KOPT-K1 (cell line): ENCODE measurements around the gene DIAPH1.

ENCODE experiments used
- H3K27ac ChIP-seq: fragments of 200-600 bp; sonication (generic); 2 replicates; pipeline ENCODE4 v1.5.1; 2016; ENCODE audit warnings: antibody characterized with exemption, mild to moderate bottlenecking, low read depth, low read length; ENCODE audit not compliant: poor library complexity, severe bottlenecking
- H3K36me3 ChIP-seq: fragments of 200-600 bp; sonication (generic); 2 replicates; pipeline ENCODE4 v1.5.1; 2017; ENCODE audit warnings: antibody characterized with exemption, mild to moderate bottlenecking, low read length, moderate library complexity; ENCODE audit not compliant: insufficient read depth
- H3K9me3 ChIP-seq: fragments of 200-600 bp; sonication (generic); 2 replicates; pipeline ENCODE4 v1.5.1; 2017; ENCODE audit warnings: antibody characterized with exemption, low read length, mild to moderate bottlenecking; ENCODE audit not compliant: insufficient read depth, poor library complexity, severe bottlenecking

Gene DIAPH1

DNA sequence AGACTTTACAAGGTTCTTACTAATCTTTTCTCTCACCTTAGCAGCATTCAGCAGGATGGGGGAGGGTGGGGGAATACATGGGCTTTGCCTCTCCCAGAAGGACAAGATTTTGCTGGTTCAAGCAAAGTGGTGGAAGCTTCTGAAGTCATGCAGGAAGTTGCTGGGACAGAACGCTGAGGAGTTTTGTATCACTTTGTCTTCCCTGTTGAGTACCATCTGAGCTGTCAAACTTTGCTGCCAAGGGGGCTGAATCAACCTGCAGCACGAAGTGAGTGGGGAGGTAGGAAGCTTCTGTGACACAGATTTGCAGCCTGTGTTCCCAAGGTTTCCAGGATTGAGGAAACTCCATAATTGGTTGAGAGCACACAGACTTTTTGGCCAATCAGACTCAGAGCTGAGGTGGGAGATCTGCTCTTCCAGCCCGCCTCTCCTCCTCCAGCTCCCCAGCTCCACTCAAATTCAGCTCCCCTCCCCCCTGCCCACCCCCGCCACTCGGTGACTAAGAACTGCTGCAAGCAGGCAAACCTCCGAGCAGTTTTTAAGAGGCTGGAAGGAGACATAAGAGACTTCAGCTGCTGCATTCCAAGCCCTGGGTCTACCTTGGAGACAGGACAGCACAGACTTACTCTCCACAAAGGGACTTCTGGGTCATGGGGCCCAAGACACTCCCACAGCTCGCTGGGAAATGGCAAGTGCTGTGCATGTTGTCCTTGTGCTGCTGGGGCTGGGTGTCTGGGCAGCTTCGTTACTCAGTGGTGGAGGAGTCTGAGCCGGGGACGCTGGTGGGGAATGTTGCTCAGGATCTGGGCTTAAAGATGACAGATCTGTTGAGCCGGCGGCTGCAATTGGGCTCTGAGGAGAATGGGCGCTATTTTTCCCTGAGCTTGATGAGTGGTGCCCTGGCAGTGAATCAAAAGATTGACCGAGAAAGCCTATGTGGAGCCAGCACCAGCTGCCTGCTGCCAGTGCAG is 129.9 kb downstream of the DIAPH1 start, which contains the start of gene PCDHGC5:
PCDHGC5 (plus strand) TSS at position 491 of the 971 bp plus-strand sequence; CDS start at position 651, 160 bp downstream.
- Histone ChIP-seq H3K27ac (no peak within 1 kb of the TSS), H3K36me3 (no peaks in the 10 kb centered on the region), H3K9me3 (peaks cover 8% of the 10 kb centered on the region)

DNA sequence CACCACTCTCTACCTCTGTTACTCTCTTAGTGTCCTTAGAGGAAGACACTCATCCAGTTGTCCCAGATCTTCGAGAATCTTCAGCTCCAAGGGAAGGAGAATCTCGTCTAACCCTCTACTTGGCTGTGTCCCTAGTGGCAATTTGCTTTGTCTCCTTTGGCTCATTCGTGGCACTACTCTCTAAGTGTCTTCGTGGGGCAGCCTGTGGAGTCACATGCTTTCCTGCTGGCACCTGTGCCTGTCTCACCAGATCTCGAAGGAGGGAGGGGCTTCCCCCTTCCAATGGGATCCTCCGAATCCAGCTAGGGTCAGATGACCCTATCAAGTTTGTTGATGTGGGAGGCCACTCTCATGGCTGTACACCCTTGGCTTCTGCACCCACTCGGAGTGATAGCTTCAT is 131.7 kb downstream of the DIAPH1 start:
- Histone ChIP-seq H3K36me3 (no peaks in the 10 kb centered on the region), H3K27ac (no peak overlapping the region), H3K9me3 (peaks cover 8% of the 10 kb centered on the region)

DNA sequence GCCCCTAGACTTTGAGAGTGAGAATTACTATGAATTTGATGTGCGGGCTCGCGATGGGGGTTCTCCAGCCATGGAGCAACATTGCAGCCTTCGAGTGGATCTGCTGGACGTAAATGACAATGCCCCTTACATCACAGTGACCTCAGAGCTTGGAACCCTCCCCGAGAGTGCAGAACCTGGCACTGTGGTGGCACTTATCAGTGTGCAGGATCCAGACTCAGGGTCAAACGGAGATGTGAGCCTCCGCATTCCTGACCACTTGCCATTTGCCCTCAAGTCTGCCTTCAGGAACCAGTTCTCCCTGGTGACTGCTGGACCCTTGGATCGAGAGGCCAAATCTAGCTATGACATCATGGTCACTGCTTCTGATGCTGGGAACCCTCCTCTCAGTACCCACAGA is 132.7 kb downstream of the DIAPH1 start:
- H3K9me3 ChIP-seq = peaks cover 8% of the 10 kb centered on the region
- H3K27ac ChIP-seq = no peak overlapping the region
- no peaks in the 10 kb centered on the region for H3K36me3 ChIP-seq

DNA sequence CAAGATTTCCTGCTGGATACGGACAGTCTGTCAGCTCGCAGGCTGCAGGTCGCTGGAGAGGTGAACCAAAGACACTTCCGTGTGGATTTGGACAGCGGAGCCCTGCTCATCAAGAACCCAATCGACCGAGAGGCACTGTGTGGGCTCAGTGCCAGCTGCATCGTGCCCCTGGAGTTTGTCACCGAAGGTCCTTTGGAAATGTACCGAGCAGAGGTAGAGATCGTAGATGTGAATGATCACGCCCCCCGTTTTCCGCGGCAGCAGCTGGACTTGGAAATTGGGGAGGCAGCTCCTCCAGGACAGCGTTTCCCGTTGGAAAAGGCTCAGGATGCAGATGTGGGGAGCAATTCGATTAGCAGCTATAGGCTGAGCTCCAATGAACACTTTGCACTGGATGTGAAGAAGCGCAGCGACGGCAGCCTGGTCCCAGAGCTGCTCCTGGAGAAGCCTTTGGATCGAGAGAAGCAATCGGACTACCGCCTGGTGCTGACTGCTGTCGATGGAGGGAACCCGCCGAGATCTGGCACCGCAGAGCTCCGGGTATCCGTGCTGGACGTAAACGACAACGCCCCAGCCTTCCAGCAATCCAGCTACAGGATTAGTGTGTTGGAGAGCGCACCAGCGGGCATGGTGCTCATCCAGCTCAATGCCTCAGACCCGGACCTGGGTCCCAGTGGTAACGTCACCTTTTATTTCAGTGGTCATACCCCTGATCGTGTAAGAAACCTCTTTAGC is 133.3 kb downstream of the DIAPH1 start:
- no peaks in the 10 kb centered on the region for H3K36me3 ChIP-seq
- H3K27ac ChIP-seq = no peak overlapping the region
- H3K9me3 ChIP-seq = peaks cover 8% of the 10 kb centered on the region

DNA sequence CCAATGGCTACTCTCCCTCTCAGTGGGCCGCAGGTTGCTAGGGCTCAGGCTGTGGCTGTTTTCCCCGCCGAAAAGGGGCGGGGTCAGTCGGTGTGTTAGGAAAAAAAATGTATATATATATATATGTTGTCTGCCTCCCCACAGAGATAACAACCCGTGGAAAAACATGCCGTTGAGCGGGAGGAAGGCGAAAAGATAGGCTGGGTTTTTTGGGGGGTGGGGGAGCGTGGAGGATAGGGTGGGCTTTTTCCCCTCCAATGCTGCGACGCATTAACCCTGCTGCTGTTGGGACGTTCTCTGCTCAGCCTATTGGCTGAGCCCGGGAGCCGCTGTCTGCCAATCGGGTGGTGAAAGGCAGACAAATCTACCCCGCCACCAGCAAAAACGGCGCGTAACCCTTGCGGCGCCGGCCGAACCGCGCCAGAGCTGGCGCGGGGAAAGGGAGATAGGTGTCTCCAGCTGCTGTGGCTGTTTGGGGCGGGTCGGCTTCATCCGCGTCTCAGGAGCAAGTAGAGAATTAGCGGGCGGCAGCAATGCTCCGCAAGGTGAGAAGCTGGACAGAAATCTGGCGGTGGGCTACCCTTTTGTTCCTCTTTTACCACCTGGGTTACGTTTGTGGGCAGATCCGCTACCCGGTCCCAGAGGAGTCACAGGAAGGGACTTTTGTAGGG is 134.0 kb downstream of the DIAPH1 start, which contains the start of gene PCDHGC4:
PCDHGC4 (plus strand) TSS at position 390 of the 671 bp plus-strand sequence; CDS start at position 534, 144 bp downstream.
- no peaks in the 10 kb centered on the region for H3K36me3 ChIP-seq
- H3K27ac ChIP-seq = no peak within 1 kb of the TSS
- peaks cover 8% of the 10 kb centered on the region for H3K9me3 ChIP-seq

DNA sequence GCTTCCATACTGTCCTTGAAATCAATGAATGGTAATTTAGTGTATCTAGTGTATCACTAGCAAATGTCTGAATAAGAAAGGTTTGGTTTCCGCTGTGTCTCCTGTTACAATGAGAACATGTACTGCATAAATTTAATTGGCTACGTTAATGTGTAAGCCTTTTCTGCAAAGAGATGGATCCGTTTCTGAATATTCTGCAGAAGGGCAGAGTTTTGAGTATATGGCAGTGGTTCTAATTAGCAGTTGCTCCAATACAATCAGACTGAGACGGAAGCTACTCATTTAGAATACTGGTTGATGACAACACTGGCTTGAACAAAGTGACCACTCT is 134.5 kb downstream of the DIAPH1 start:
- no peak overlapping the region for H3K27ac ChIP-seq
- H3K9me3 ChIP-seq = peaks cover 8% of the 10 kb centered on the region
- no peaks in the 10 kb centered on the region for H3K36me3 ChIP-seq

DNA sequence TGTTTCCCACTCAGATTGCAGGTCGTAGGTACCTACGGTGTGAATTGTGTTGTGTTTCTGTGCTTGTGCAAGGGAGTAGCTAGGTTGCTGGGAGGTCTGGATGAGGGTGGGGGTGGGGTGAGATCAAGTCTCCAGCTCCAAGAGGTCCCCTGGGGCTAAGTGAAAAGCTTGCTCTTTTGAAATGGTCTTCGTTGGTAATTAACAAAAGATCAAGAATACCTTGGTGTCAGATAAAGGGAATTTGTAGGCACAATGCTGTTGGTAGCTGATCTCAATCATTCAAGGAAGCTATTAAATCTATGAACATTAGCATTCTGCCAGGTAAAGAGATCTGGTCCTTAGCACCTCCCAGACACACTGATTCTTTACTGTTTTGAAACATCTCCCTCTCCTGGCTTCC is 134.9 kb downstream of the DIAPH1 start:
- H3K36me3 ChIP-seq = no peaks in the 10 kb centered on the region
- H3K9me3 ChIP-seq = peaks cover 8% of the 10 kb centered on the region
- no peak overlapping the region for H3K27ac ChIP-seq

DNA sequence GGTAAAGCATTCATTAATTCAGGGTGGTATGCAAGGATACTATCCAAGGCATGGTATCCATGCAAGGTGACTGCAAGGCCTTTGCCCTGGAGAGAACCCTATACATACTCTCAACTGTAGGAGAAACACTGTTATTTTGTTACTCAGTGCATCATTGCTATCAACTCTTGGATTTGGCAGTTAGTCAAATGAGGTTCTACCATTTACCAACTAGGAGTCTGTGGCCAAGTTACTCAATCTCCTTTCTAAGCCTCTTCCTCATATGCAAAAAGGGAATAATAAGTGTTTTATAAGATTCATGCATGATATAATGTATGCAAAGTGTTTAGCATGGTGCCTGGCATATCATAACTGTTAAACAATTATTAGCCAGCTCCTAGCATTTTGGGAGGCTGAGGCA is 139.0 kb downstream of the DIAPH1 start:
- H3K27ac ChIP-seq = no peak overlapping the region
- H3K36me3 ChIP-seq = no peaks in the 10 kb centered on the region
- H3K9me3 ChIP-seq = peaks cover 17% of the 10 kb centered on the region

DNA sequence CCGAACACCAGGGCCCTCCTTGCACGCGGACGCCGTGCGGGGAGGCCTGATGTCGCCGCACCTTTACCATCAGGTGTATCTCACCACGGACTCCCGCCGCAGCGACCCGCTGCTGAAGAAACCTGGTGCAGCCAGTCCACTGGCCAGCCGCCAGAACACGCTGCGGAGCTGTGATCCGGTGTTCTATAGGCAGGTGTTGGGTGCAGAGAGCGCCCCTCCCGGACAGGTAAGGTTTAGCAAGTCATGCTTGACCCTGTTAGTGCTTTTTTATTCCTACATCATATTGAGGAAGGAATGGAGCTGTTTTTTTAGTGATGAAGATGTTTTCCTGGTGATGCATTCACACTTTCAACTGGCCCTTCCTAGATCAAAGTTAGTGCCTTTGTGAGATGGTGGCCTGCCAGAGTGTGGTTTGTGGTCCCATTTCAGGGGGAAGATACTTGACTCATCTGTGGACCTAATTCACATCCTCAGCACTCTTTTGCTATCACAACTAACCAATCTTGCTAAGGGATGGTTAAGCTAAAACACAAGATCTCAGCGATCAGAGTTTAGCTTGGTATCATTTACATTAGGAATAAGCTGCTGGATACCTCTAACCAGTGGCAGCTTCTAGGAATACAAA is 140.4 kb downstream of the DIAPH1 start:
- H3K36me3 ChIP-seq = no peaks in the 10 kb centered on the region
- H3K27ac ChIP-seq = no peak overlapping the region
- peaks cover 17% of the 10 kb centered on the region for H3K9me3 ChIP-seq

DNA sequence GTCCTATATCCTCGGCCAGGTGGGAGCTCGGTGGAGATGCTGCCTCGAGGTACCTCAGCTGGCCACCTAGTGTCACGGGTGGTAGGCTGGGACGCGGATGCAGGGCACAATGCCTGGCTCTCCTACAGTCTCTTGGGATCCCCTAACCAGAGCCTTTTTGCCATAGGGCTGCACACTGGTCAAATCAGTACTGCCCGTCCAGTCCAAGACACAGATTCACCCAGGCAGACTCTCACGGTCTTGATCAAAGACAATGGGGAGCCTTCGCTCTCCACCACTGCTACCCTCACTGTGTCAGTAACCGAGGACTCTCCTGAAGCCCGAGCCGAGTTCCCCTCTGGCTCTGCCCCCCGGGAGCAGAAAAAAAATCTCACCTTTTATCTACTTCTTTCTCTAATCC is 141.0 kb downstream of the DIAPH1 start:
- no peak overlapping the region for H3K27ac ChIP-seq
- H3K9me3 ChIP-seq = peaks cover 17% of the 10 kb centered on the region
- no peaks in the 10 kb centered on the region for H3K36me3 ChIP-seq

DNA sequence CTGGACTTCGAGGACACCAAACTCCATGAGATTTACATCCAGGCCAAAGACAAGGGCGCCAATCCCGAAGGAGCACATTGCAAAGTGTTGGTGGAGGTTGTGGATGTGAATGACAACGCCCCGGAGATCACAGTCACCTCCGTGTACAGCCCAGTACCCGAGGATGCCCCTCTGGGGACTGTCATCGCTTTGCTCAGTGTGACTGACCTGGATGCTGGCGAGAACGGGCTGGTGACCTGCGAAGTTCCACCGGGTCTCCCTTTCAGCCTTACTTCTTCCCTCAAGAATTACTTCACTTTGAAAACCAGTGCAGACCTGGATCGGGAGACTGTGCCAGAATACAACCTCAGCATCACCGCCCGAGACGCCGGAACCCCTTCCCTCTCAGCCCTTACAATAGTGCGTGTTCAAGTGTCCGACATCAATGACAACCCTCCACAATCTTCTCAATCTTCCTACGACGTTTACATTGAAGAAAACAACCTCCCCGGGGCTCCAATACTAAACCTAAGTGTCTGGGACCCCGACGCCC is 141.7 kb downstream of the DIAPH1 start:
- H3K36me3 ChIP-seq = no peaks in the 10 kb centered on the region
- H3K9me3 ChIP-seq = peaks cover 17% of the 10 kb centered on the region
- H3K27ac ChIP-seq = no peak overlapping the region

DNA sequence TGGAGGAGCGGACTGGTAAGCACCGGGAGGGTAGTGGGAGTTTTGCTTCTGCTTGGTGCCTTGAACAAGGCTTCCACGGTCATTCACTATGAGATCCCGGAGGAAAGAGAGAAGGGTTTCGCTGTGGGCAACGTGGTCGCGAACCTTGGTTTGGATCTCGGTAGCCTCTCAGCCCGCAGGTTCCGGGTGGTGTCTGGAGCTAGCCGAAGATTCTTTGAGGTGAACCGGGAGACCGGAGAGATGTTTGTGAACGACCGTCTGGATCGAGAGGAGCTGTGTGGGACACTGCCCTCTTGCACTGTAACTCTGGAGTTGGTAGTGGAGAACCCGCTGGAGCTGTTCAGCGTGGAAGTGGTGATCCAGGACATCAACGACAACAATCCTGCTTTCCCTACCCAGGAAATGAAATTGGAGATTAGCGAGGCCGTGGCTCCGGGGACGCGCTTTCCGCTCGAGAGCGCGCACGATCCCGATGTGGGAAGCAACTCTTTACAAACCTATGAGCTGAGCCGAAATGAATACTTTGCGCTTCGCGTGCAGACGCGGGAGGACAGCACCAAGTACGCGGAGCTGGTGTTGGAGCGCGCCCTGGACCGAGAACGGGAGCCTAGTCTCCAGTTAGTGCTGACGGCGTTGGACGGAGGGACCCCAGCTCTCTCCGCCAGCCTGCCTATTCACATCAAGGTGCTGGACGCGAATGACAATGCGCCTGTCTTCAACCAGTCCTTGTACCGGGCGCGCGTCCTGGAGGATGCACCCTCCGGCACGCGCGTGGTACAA is 142.5 kb downstream of the DIAPH1 start:
- H3K36me3 ChIP-seq = no peaks in the 10 kb centered on the region

DNA sequence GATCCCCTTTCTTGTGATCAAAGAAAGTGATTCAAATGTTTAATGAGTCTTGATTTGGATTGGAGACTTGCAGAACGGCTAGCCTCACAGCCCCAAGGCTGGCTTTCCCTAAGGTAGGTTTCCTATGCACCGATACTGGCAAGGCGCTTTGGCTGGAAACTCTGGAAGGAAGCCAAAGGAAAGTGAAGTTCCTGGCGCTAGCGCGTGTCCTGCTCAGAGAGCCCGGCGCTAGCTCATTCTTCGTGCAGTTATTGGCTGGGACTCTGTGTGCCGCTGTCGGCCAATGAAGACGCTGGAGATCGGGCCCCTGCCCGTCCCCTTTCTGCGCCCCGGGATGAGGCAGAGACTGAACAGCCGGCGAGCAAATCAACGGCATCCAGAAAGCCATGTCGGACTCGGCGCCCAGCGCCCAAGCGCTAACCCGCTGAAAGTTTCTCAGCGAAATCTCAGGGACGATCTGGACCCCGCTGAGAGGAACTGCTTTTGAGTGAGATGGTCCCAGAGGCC is 143.1 kb downstream of the DIAPH1 start, which contains the start of gene PCDHGC3:
PCDHGC3 (plus strand) TSS at position 342 of the 507 bp plus-strand sequence; CDS start at position 493, 151 bp downstream.
- Histone ChIP-seq H3K36me3 (no peaks in the 10 kb centered on the region), H3K9me3 (peaks cover 17% of the 10 kb centered on the region), H3K27ac (no peak within 1 kb of the TSS)

More for the DNA sequence above, 142.5 kb downstream of the DIAPH1 start:
- Histone ChIP-seq H3K9me3 (peaks cover 17% of the 10 kb centered on the region), H3K27ac (no peak overlapping the region)
